Astrocyte (in vitro differentiated cells and primary cell): ENCODE results near the gene CEP131.

Experiments
- CTCF ChIP-seq: IDR thresholded peaks from 2 replicates; pipeline ENCODE4 v1.5.1; 2011; ENCODE audit warnings: low read depth, mild to moderate bottlenecking, inconsistent platforms, low read length, moderate library complexity; ENCODE audit not compliant: insufficient read depth
- EZH2 ChIP-seq: IDR thresholded peaks from 2 replicates; pipeline ENCODE4 v1.6.1; 2012; ENCODE audit warnings: mild to moderate bottlenecking, low read length, inconsistent platforms; ENCODE audit not compliant: insufficient read depth

DNA sequence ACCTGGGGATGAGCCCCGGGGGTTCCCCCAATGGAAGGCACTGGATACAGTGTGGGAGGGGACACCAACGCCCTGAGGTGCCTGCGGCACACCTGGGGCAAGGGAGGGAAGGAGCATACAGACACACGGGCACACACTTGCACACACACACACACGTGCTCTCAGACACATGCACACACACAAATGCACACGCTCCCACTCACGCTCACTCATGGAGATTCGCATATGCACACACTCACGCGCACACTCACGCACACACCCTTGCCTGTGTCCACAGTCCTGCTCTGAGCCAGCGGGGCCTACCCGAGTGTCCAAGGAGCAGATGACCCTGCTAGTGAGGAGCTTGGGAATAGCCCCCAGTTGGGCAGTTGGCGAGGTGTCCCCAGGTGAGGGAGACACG lies 74.2 kb downstream of the CEP131 start:
- TF ChIP-seq EZH2: no peak
- no peak for TF ChIP-seq CTCF
